HG02763 (cell line): ENCODE data around the gene ZNF85.
A peak's percentile ranks its signal among the peaks of the same experiment; 100 is the strongest.
"Not testable (repeated sequence)": the region's sequence is repeated elsewhere in the genome, so short reads cannot be mapped to it uniquely, and the experiment has no call there.

Experiments
- ATAC-seq: cut with Tn5 transposase; IDR thresholded peaks from one replicate; pipeline ENCODE4 v1.9.1; 2021; ENCODE audit warnings: mild to moderate bottlenecking, moderate library complexity; ENCODE audit not compliant: unreplicated experiment

ZNF85 gene

DNA sequence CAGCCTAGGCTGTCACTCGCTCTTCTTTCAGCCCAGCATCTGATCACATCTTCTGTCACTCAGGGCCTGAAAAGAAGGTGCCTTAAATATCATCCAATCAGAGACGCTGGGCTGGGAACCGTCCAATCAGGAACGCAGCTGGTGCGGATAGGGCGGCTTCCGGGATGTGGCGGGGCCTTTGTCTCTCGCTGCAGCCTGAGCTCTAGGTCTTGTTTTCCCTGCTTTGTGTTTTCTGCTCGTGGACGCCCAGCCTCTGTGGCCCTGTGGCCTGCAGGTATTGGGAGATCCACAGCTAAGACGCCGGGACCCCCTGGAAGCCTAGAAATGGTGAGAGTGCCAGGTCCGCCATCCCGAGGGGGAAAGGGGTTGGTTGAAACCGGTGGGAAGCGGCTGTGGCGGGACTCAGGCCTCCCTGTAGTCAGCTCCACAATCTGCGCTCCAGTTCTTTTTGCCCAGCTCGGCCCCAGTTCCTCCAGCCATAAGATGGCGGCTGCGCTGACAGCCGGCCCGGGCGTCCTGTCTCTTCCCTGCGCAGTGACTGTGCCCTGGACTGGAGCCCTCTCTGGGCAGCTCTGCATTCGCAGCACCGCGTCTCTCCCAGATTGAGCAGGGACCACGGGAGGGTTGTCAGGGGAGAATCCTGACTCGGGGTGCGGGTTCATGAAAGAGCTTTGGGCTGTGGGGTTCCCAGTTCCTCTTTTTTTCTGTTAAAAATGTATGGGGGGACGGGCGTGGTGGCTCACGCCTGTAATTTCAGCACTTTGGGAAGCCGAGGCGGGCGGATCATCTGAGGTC, at the start of gene ZNF85:
Gene ZNF85, plus strand, starts transcription at position 175 of the 795 bp plus-strand sequence. Its CDS starts 150 bp downstream, at position 325.
- ATAC-seq: peak; percentile 96

DNA sequence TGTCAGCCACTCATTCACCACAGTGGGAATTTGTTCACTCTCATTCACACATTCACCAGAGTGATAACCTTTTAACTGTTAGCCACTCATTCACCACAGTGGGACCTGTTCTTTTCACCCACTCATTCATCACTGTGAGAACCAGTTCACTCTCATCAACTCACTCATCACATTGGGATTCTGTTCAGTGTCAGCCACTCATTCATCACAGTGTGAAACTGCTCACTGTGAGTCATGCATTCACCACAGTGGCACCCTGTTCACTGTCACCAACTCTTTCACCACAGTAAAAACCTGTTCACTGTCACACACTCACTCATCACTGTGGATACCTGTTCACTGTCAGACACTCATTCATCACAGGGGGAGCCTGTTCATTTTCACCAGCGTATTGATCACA, 43.5 kb upstream of the ZNF85 start:
- ATAC-seq: no peak

DNA sequence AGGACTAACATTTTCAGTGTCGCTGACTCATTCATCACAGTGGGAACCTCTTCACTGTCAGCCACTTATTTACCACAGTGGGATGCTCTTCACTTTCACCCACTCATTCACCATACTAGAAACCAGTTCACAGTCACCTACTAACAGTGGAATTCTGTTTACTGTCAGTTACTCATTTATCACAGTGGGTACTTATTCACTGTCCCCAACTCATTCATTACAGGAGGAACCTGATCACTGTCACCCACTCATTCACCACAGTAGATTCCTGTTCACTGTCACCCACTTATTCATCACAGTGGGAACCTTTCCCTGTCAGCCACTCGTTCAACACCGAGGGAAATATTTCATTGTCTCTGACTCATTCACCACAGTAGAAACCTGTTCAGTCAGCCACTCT, 10.1 kb upstream of the ZNF85 start:
- ATAC-seq: no peak

DNA sequence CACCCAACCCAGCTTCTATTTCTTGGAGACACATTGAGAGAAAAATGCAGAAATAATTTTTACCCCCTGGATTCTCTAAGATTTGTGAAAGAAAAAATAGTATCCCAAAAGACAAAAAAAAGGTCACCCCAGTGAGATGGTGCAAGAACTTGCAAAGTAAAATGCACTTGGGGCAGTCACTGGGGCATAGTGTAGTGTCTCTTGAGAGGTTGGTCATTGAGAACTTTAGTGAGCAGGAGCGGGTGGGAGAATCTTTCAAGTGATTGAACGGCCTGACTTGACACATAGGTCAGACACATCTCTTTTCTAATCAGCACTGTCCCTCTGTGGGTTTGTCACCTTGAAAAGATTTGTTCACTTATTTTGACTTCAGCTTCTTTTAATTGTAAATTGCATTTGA, 2.4 kb downstream of the ZNF85 start:
- no peak for ATAC-seq

DNA sequence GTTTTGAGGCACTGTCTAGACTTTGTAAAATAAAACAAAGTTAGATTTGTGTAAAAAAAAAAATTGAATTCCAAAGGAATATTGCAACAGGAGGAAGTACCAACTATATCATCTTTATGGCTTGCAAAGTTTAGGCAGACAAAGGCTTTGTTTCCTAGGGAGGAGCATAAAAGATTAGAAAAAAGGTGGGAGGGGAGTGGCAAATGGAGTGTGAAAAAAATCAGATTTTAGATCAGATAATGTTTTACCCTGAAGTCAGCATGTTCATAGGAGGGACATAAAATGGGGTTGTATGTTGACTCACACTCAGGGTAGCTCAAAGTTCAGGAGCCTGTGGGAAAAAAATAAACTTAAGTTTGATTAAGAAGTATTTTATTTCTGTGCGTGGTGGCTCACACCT, 3.7 kb downstream of the ZNF85 start:
- no peak for ATAC-seq

DNA sequence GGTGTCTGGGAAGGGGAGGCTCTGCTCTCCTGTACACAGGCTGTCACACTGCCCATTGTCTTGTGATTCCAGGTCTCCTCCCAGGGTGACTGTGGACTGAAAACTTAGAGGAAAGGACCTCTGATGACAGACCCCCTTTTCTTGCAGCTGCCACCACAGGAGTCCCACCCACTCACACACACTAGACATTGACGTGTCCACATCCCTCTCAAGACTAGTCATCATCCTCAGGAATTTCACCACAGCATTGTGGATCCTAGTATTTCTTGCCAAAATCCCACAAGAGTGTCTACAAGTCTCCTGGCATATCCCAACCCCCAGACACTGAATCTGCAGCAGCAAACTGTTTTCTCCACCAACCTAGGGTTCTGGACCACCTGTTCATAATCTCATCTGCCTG, 5.3 kb downstream of the ZNF85 start:
- ATAC-seq: no peak

DNA sequence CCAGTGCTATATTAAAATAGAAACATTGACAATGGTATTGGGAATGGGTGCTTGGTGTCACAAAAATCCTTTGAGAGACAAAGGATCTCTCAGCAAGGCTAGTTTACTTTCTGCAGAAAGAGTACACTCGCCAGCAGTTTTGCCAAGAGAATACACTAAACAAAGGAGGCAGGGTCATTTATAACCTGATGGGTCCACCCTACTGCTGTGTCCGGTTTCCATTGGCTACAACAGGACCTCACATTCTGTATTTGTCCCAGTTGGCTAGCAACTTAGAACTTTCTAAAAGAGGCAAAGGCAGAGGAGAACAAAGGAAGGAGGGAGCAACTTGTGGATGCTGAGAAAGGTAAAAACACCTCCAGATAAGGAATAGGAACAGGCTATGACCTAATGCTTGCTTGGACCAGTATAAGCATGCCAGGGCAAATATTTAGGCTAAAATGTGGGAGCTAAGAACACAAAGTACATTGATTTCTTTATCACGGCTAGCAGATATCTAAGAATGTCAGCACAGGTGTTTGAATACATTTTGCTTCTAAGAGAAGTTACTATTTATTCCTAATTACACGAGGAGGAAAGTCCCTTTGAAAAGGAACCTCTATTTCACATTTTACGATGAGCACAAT, 13.4 kb downstream of the ZNF85 start:
- ATAC-seq: not testable (repeated sequence)

DNA sequence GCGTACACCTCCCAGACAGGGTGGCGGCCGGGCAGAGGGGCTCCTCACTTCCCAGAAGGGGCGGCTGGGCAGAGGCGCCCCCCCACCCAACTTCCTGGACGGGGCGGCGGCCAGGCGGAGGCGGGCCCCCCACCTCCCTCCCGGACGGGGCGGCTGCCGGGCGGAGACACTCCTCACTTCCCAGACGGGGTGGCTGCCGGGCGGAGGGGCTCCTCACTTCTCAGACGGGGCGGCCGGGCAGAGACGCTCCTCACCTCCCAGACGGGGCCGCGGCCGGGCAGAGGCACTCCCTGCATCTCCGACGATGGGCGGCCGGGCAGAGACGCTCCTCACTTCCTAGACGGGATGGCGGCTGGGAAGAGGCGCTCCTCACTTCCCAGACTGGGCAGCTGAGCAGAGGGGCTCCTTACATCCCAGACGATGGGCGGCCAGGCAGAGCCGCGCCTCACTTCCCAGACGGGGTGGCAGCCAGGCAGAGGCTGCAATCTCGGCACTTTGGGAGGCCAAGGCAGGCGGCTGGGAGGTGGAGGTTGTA, 29.6 kb downstream of the ZNF85 start:
- ATAC-seq: not testable (repeated sequence)

DNA sequence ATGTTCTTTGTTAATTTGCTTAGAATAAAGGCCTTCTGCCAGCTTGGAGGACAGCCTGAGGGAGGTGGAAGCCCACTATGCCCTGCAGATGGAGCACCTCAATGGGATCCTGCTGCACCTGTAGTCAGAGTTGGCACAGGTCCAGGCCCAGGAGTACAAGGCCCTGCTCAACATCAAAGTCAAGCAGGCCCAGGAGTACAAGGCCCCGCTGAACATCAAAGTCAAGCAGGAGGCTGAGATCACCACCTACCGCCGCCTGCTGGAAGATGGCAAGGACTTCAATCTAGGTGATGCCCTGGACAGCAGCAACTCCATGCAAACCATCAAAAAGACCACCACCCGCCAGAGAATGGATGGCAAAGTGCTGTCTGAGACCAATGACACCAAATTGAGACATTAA, 41.7 kb downstream of the ZNF85 start:
- ATAC-seq: no peak

DNA sequence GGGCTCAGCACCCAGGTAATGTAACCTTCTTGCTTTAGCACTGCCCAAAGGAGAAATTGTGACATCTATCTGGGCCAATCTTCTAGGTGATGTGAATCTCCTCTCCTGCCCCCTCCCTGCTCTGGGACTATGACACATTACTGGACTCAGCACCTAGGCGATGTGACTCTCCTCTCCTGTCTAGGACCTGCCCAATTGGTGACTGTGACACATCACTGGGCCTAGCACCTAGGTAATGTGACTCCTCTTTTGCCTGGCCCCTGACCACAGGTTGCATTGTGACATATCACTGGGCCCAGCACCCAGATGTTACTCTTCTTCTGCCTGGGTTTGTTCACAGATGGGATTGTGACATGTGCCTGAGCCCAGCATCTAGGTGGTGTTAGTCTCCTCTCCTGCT, 45.0 kb downstream of the ZNF85 start:
- ATAC-seq: no peak

DNA sequence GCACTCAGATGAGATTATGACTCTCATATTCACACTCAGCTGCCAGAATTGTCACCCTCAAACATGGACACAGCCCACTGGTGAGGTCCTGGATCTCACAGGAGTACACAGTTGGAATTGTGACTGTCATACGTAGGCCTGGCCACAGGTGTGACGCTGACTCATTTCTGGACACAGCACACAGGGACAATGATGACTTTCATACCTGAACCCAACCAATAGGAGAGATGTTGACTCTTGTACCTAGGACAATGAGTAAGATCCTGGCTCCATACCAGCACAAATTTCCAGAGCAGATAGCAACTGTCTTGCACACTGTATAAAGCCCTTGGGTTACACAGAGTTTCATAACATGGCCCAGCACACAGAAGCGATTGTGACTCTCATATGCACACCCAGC, 46.4 kb downstream of the ZNF85 start:
- no peak for ATAC-seq

DNA sequence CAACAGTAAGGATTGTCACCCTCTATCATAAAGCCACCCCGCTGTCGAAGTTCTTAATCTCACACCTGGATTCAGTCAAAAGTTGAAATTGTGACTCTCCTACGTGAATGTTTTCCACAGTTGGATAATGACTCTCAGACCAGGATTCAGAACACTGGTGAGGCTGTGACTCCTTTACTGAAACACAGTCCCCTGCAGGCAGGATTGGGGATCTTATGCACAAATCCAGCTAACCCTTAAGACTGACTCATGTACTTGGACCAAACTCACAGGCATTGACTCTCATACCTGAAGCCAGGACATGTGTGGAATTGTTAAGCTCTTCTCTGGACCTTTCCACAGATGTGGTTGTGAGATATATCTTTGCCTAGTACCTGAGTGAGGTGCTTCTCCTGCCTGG, 46.8 kb downstream of the ZNF85 start:
- ATAC-seq: no peak

DNA sequence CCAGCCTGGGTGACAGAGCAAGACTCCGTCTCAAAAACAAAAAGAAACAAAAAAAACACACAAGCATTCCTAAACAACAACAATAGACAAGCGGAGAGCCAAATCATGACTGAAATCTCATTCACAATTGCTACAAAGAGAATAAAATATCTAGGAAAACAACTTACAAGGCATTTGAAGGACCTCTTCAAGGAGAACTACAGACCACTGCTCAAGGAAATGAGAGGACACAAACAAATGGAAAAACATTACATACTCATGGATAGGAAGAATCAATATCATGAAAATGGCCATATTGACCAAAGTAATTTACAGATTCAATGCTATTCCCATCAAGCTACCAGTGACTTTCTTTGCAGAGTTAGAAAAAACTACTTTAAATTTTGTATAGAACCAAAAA, 69.7 kb downstream of the ZNF85 start:
- ATAC-seq: not testable (repeated sequence)

DNA sequence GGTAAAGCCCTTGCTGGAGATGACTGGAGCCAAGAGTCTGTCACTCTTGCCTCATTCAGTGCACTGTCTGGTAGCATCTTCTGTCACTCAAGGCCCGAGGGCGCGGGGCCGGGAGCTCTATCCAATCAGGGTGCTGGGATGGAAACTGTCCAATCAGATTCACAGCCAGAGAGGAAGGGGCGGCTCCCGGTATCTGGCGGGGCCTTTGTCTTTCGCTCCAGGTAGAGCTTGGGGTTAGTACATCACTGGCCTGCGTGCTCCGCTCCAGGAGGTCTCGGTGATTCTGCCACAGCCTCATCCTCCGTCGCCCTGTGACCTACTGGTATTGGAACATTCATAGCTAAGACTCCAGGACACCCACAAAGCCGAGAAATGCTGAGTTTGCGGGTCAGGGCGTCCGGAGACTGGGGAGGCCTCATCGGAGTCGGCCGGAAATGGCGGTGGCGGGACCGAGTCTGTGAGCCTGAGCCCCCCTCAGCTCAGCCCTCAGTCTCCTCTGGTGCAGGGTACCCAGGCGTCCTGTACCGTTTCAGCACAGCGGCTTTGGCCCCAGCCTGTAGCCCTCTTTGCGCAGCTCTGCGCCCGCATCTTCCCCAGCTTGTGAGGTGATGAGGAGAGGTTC, 76.8 kb downstream of the ZNF85 start:
- peak; percentile 99 for ATAC-seq
